HG03354 (cell line): ENCODE measurements around the gene BACE1.
"Not testable (repeated sequence)": the region's sequence is repeated elsewhere in the genome, so short reads cannot be mapped to it uniquely, and the experiment has no call there.

ENCODE experiments used
- ATAC-seq: cut with Tn5 transposase; IDR thresholded peaks from one replicate; pipeline ENCODE4 v1.9.1; 2021; ENCODE audit warnings: mild to moderate bottlenecking; ENCODE audit not compliant: unreplicated experiment, poor library complexity, severe bottlenecking

BACE1 gene

GRCh38 chr11:117316197-117316961, at the start of gene BACE1:
Gene BACE1, minus strand, starts transcription at chr11:117316256. Its CDS starts 461 bp downstream, at chr11:117315795.
- ATAC-seq, result no peak

DNA sequence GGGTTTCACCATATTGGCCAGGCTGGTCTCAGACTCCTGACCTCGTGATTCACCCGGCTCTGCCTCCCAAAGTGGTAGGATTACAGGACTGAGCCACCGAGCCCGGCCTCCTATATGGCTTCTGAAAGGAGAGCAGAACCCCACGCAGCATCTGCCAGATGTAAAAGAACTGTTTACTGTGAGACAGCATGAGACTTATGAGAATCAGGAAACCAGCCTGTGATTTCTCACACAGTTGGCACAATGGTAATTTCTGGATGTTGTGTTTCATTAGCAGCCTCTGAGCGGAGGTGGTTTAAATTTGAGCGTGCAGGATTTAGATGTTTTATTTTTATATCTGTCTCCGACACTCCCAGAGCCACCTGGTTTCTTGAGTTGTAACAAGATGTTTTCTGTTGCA, 45.4 kb upstream of the BACE1 start:
- no peak for ATAC-seq

GRCh38 chr11:117356126-117356890, 40.3 kb upstream of the BACE1 start:
- no peak for ATAC-seq

GRCh38 chr11:117354550-117354949, 38.5 kb upstream of the BACE1 start:
- ATAC-seq, result no peak

GRCh38 chr11:117345039-117345438, 29.0 kb upstream of the BACE1 start:
- no peak for ATAC-seq

DNA sequence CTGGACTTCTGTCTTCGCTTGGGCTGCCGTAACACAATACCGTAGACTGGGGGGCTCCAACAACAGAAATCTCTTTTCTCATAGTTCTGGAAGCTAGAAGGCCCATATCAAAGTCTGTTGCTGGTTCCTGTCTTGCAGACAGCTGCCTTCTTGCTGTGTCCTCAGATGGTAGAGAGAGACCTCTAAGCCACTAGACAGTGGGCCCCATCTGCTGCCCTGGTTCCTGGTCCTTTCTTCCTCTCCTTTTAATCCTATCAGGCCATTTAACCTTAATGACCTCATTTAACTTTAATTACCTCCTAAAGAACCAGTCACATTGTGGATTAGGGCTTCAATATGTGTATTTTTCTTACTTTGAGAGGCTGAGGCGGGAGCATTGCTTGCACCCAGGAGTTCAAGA, 21.0 kb upstream of the BACE1 start:
- ATAC-seq, result no peak

DNA sequence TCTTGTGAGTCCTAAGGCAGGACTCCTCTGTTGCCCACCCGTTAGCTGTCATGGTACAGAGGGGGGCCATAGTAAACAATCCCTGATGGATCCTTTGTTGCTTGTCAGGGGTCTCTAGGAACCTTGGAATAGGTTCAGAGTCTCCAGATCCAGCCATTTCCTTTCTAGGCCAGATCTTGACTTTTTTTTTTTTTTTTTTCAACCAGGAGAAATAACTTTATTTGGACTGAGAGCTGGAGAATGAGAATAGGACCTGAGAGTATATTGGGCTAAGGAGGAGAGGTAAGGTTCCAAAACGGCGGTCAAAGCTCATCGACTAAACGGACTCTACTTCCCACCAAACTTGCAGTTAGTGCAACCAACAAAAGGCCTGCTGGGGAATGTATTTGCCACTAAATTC, 19.3 kb upstream of the BACE1 start:
- no peak for ATAC-seq

GRCh38 chr11:117334896-117335295, 18.8 kb upstream of the BACE1 start:
- no peak for ATAC-seq

GRCh38 chr11:117333917-117334316, 17.9 kb upstream of the BACE1 start:
- ATAC-seq, result no peak

GRCh38 chr11:117332843-117333242, 16.8 kb upstream of the BACE1 start:
- no peak for ATAC-seq

DNA sequence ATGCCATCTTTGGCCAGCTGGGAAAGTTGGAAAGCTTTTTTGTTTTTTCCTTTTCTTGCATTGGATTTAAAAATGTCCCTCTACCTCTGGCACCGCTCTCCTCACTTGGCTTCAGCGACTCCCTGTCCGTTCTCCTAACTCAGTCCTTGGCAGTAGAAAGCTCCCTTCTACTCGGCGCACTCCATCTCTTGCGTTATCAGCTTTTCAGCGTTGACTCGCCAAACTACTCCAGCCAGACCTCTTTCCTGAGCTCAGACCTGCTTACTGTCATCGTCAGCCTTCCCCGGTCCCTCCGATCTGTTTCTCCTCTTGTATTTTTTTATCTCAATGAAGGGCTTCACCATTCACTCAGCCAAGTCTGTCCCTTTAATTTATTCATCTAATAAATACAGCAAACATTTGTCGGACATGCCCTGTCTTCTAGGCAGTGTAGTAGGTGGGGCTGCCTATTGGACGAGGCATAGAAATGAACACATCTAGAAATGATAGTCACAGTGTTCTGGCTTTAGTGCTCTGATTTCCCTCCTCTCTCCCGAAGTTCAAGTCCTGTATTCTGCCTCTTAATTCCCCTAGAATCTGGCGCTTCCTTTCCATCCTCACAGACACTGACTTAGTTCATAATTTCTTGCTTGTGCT, 12.4 kb upstream of the BACE1 start:
- ATAC-seq, result peak; percentile 9

DNA sequence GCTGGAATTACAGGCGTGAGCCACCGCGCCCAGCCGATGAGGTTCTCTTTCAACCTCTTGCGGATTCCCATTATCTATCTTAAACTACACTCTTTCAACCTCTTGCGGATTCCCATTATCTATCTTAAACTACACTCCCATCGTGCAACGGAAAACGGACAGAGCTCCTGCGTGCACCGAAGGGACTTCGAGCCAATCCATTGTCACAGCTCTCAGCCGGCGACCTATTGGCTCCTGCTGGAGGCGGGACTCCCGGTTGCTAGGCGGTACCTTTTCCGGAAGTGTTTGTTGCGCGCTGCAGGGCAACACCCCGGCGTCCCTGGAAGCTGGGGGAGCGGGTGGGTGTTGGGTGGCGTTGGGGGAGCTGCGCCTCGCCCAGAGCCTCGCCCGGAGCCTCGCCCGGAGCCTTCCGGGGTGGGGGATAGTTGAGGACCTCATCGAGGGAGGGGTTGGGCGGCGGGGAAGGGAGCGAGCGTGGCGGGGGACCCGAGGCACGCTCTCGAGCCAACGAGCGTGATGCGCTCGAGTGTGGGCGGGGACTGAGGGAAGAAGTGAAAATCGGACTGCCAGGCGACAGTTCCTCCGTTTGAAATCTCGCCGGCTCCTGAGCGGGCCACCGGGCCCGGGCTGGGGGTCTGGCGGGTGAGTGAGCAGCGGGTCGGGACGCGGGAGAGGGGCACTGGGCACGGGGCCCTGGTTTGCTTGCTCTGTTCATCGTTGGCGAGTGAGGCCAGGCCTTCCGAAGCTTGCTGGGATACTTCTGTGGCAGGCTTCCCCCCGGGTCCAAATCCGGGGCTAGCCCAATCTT, 11.7 kb upstream of the BACE1 start, which contains the start of gene CEP164:
Gene CEP164, plus strand, starts transcription at position 288 of the 808 bp plus-strand sequence. CDS start 10,733 bp downstream, outside the sequence.
- ATAC-seq, result peak; percentile 96

GRCh38 chr11:117327255-117327566, 11.2 kb upstream of the BACE1 start:
- not testable (repeated sequence) for ATAC-seq

DNA sequence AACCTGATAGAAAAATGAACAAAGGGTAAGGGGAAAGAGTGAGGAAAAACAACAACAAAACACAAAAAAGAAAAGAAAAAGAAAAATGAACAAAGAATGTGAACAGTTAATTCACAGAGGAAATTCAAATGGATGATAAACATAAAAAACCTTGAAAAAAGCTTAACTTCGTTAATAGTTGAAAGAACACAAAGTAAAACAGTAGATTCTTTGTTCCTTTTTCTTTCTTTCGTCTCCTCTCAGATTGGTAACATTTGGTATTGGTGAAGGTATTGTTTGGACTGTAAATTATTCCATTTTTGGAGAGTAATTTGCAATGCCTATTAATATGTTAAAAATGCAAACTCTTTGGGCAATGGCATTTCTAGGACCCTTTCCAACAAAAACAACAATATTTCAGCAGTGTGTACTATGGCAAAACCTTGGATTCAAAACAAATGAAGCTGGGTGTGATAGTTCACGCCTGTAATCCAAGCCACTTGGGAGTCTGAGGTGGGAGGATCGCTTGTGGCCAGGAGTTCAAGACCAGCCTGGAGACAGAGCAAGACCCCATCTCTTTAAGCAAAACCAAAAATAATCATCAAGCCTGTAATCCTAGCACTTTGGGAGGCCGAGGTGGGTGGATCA, 3.3 kb upstream of the BACE1 start:
- no peak for ATAC-seq

- ATAC-seq, result no peak
Measured at GRCh38 chr11:117318738-117319137, 2.7 kb upstream of the BACE1 start.

DNA sequence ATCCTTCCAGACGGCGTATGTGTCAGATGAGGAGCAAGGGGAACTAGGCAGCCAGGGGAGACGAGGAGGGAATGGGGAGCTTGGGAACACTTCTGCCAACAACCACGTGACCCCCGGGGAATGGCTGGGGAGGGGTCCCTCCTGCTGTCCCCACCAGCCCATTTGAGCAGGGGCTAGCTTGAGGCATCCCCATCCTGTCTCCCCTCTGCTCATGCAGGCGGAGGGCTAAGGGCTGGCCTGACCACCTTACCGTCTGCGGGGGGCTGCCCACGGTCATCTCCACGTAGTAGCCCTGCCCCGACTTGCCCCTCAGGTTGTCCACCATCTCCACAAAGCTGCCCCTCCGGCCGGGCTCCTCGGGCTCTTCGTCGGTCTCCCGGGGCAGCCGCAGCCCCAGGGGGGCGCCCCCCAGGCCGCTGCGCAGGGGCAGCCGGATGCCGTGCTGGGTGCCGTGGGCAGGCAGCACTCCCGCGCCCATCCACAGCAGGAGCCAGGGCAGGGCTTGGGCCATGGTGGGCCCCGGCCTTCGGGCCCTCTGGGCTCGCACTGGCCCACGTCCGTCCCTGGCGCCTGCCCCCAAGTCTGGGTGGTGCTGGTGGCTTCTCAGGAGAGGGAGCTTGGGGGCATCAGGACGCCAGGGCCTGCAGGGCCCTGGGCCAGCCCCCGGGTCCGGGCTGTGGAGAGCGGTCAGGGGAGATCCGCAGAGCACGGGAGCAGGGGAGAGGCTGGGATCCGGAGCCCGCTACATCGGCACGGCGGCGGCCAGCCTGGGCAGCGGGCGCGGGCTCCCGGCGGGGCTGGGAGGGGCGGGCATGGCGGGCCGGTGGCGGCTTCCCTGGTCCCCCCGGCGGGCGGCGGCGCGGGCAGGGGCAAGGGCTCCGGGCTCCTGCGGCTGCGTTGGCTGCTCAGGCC, 515 bp downstream of the BACE1 start:
- ATAC-seq, result no peak

- ATAC-seq, result no peak
Measured at GRCh38 chr11:117314840-117315239, 1.2 kb downstream of the BACE1 start.
